ENCODE data around the gene TCF7L2.

Gene TCF7L2

GRCh38 chr10:112948196-112948595 is 1.9 kb upstream of the TCF7L2 start:
- DNase-seq: no peak

- no peak for DNase-seq
These were observed 764 bp upstream of the TCF7L2 start for GRCh38 chr10:112949143-112949823.

GRCh38 chr10:112950714-112951358 is 789 bp downstream of the TCF7L2 start:
- peak; percentile 68 for DNase-seq

GRCh38 chr10:112951359-112952281 is 1.6 kb downstream of the TCF7L2 start:
- peak; percentile 75 for DNase-seq

GRCh38 chr10:112952282-112953173 is 2.5 kb downstream of the TCF7L2 start:
- peak; percentile 20 for DNase-seq

- no peak for DNase-seq
These were observed 3.4 kb downstream of the TCF7L2 start for GRCh38 chr10:112953174-112954159.

- no peak for DNase-seq
These were observed 5.0 kb downstream of the TCF7L2 start for GRCh38 chr10:112954974-112955581.

- no peak for DNase-seq
These were observed 5.8 kb downstream of the TCF7L2 start for GRCh38 chr10:112955582-112956421.

- DNase-seq: no peak
These were observed 6.7 kb downstream of the TCF7L2 start for GRCh38 chr10:112956631-112957350.

GRCh38 chr10:112957640-112958092 is 7.6 kb downstream of the TCF7L2 start:
- no peak for DNase-seq

- no peak for DNase-seq
These were observed 8.4 kb downstream of the TCF7L2 start for GRCh38 chr10:112958275-112958995.

- DNase-seq: no peak
These were observed 9.3 kb downstream of the TCF7L2 start for GRCh38 chr10:112959207-112959838.

- no peak for DNase-seq
These were observed 10.2 kb downstream of the TCF7L2 start for GRCh38 chr10:112960151-112960681.

GRCh38 chr10:112961609-112962008 is 11.6 kb downstream of the TCF7L2 start:
- no peak for DNase-seq

- no peak for DNase-seq
These were observed 12.3 kb downstream of the TCF7L2 start for GRCh38 chr10:112962343-112962742.

GRCh38 chr10:112963835-112964234 is 13.8 kb downstream of the TCF7L2 start:
- no peak for DNase-seq

- DNase-seq: no peak
These were observed 14.4 kb downstream of the TCF7L2 start for GRCh38 chr10:112964482-112964881.

Data from hematopoietic multipotent progenitor cell treated with erythropoietin and hydrocortisone succinate and interleukin-3 and kit ligand, for 4 days (in vitro differentiated cells).